Measurements from ENCODE around the gene IL3. TPM values are rescaled to one million over a fixed set of nuclear protein-coding genes. Genes with fewer than 3 reads are reported as not detected.
A peak's percentile ranks its signal among the peaks of the same experiment; 100 is the strongest.

The IL3 gene
- total and polyA plus RNA-seq, 2 donors (not counting 1 experiment from before 2014, with no cell fraction given) = not detected

GRCh38 chr5:132064738-132065331 lies 4.4 kb downstream of the IL3 start:
- no peak overlapping the region for H2AFZ ChIP-seq (ENCODE audit: insufficient read depth, low read depth, low read length, poor library complexity, severe bottlenecking)
- POLR2A ChIA-PET = no interaction called here
- no peak overlapping the region for H3K4me2 ChIP-seq (replicated peaks; ENCODE audit: low read depth, low read length, poor library complexity, severe bottlenecking)

More at GRCh38 chr5:132064738-132065331, 4.4 kb downstream of the IL3 start:
- intact Hi-C loops (cut with micrococcal nuclease) = loop anchor here (1.0 to 5.0 kb wide), 5 partner anchors 38 to 643 kb away; no protein-coding TSS in a partner anchor
- H3K27me3 ChIP-seq (replicated peaks in 1 of 4; ENCODE audit: control extremely low read depth in 1 of 4, control insufficient read depth in 3 of 4, insufficient read depth in 4 of 4, low read length in 3 of 4) = no peaks in the 10 kb centered on the region
- CTCF ChIA-PET = interaction anchor here (0.6 to 4.7 kb wide), 9 partner anchors 28 to 476 kb away, joined by 3 to 70 read pairs (median 3); no protein-coding TSS in a partner anchor
- no peaks in the 10 kb centered on the region for H3K79me2 ChIP-seq (ENCODE audit: control insufficient read depth, insufficient read depth, low read length)
- no peaks in the 10 kb centered on the region for H3K27me3 Mint-ChIP-seq
- DNase-seq (peak; percentile 81), ATAC-seq (ENCODE audit: low read depth) (peak; percentile 82)
- H3K4me1 ChIP-seq (ENCODE audit: control insufficient read depth in 2 of 2, insufficient read depth in 2 of 2, low read length in 2 of 2) = peaks cover 0 to 7% of the 10 kb centered on the region in 2 donors
- no peaks in the 10 kb centered on the region for H3K9me3 ChIP-seq (ENCODE audit: control extremely low read depth in 1 of 3, control insufficient read depth in 2 of 3, insufficient read depth in 1 of 3, low read length in 2 of 3)
- no peak overlapping the region for H3K9ac ChIP-seq (ENCODE audit: low read length)
- no peak overlapping the region for H3K27ac ChIP-seq (ENCODE audit: low read length in 2 of 2)
- no peaks in the 10 kb centered on the region for H4K20me1 ChIP-seq (ENCODE audit: control insufficient read depth, insufficient read depth, low read length, poor library complexity, severe bottlenecking)
- no peak overlapping the region for H3K27ac Mint-ChIP-seq
- H3K4me1 Mint-ChIP-seq = peaks cover 3% of the 10 kb centered on the region
- H3K4me3 ChIP-seq (ENCODE audit: control extremely low read depth in 1 of 5, extremely low read depth in 1 of 5, insufficient read depth in 1 of 5, low read depth in 2 of 5, low read length in 4 of 5) = no peak overlapping the region
- no peaks in the 10 kb centered on the region for H3K9me3 Mint-ChIP-seq (ENCODE audit: insufficient read depth)
- no peaks in the 10 kb centered on the region for H3K36me3 ChIP-seq (replicated peaks in 1 of 2; ENCODE audit: control extremely low read depth in 1 of 2, control insufficient read depth in 1 of 2, extremely low read depth in 1 of 2, insufficient read depth in 2 of 2, low read length in 1 of 2)
- no peak for TF ChIP-seq EZH2 (IDR thresholded peaks at IDR 0.05; ENCODE audit: borderline replicate concordance, insufficient read depth, low read depth, low read length, poor library complexity, severe bottlenecking)
- TF ChIP-seq CTCF (IDR thresholded peaks at IDR 0.05) = peak; percentile 91
- no peak overlapping the region for H3K4me3 Mint-ChIP-seq
- 81% methylated on average over 11 of the region's 11 CpGs for WGBS (ENCODE audit: insufficient coverage)

Data from B cell (primary cell).